IMR-90 (cell line): Measurements from ENCODE around the gene PHF5A. TPM values are rescaled to one million over a fixed set of nuclear protein-coding genes. Genes with fewer than 3 reads are reported as not detected.

Experiments used
- ATAC-seq: fragments of 200-7000 bp; cut with Tn5 transposase; 2 replicates; pipeline ENCODE4 v1.9.1; 2020; ENCODE audit warnings: low read depth, mild to moderate bottlenecking, moderate library complexity
- BruUV-seq: library from RNA; stranded (reverse); fragments of 400-500 nt; replicated peaks from 2 replicates; lab custom pipeline; 2021; lab: Mats Ljungman, UMichigan
- CTCF ChIA-PET: fragments of 300-600 bp; formaldehyde crosslinking; extraction: SDS; loops from one replicate; lab custom pipeline; 2021; ENCODE audit warnings: antibody characterized with exemption; lab: Yijun Ruan, JAX
- POLR2A ChIA-PET: fragments of 300-600 bp; sonication (Branson Sonifier 250); formaldehyde crosslinking; loops from one replicate; lab custom pipeline; 2022; ENCODE audit warnings: antibody characterized with exemption; ENCODE audit not compliant: unreplicated experiment; lab: Charles Lee
- DNase-seq: peaks from one replicate; pipeline ENCODE4 v3.0.0; 2013
- H2AFZ ChIP-seq: replicated peaks from 2 replicates; pipeline ENCODE3; 2013; ENCODE audit warnings: low read length, mild to moderate bottlenecking; ENCODE audit not compliant: poor library complexity
- H2AK5ac ChIP-seq: 2 replicates; pipeline ENCODE4 v1.6.1; 2013; ENCODE audit warnings: low read depth, low read length, inconsistent platforms
- H2AK9ac ChIP-seq: replicated peaks from 2 replicates; pipeline ENCODE3; 2013; ENCODE audit warnings: mild to moderate bottlenecking, low read depth, low read length, moderate library complexity; ENCODE audit not compliant: poor library complexity
- H2BK120ac ChIP-seq: 2 replicates; pipeline ENCODE4 v1.6.1; 2013; ENCODE audit warnings: low read depth, low read length, inconsistent platforms
- H2BK15ac ChIP-seq: 3 replicates; pipeline ENCODE4 v1.6.1; 2013; ENCODE audit warnings: low read depth, low read length, inconsistent platforms
- H2BK20ac ChIP-seq: 2 replicates; pipeline ENCODE4 v1.6.1; 2013; ENCODE audit warnings: low read depth, mild to moderate bottlenecking, inconsistent platforms, low read length, moderate library complexity
- H2BK5ac ChIP-seq: 2 replicates; pipeline ENCODE4 v1.6.1; 2013; ENCODE audit warnings: mild to moderate bottlenecking, low read depth, low read length, inconsistent platforms; ENCODE audit not compliant: poor library complexity, severe bottlenecking
- H3K14ac ChIP-seq: replicated peaks from 2 replicates; pipeline ENCODE4 v1.6.1; 2013; ENCODE audit warnings: low read depth, low read length, inconsistent platforms
- H3K18ac ChIP-seq: 2 replicates; pipeline ENCODE4 v1.6.1; 2013; ENCODE audit warnings: low read depth, low read length, control low read depth
- H3K23ac ChIP-seq: 2 replicates; pipeline ENCODE4 v1.6.1; 2013; ENCODE audit warnings: low read depth, low read length, inconsistent platforms
- H3K27ac ChIP-seq: 2 replicates; pipeline ENCODE4 v1.5.1; 2013; ENCODE audit warnings: mild to moderate bottlenecking, control low read depth, low read length; ENCODE audit not compliant: insufficient read depth
- H3K27me3 ChIP-seq: 2 replicates; pipeline ENCODE4 v1.6.1; 2013; ENCODE audit warnings: low read length; ENCODE audit not compliant: control insufficient read depth, insufficient read depth
- H3K36me3 ChIP-seq: 2 replicates; pipeline ENCODE4 v1.6.1; 2013; ENCODE audit warnings: low read length, mixed read lengths; ENCODE audit not compliant: control insufficient read depth, insufficient read depth
- H3K4ac ChIP-seq: 2 replicates; pipeline ENCODE4 v1.6.1; 2013; ENCODE audit warnings: low read depth, low read length, inconsistent platforms
- H3K4me1 ChIP-seq: 2 replicates; pipeline ENCODE4 v1.6.1; 2013; ENCODE audit warnings: low read length, mixed read lengths; ENCODE audit not compliant: control insufficient read depth, insufficient read depth
- H3K4me2 ChIP-seq: 2 replicates; pipeline ENCODE4 v1.6.1; 2013; ENCODE audit warnings: low read depth, mild to moderate bottlenecking, control low read depth, low read length, moderate library complexity
- H3K4me3 ChIP-seq: 2 replicates; pipeline ENCODE4 v1.5.1; 2013; ENCODE audit warnings: low read depth, mild to moderate bottlenecking, control low read depth, low read length, moderate library complexity; ENCODE audit not compliant: insufficient read depth
- H3K56ac ChIP-seq: 2 replicates; pipeline ENCODE4 v1.6.1; 2013; ENCODE audit warnings: low read length, inconsistent platforms; ENCODE audit not compliant: insufficient read depth; ENCODE audit errors: extremely low read depth
- H3K79me1 ChIP-seq, 2 experiments: 2 replicates each; pipeline ENCODE4 v1.6.1; 2013; ENCODE audit warnings: low read length in 2 of 2, inconsistent platforms in 1 of 2, low read depth in 1 of 2
- H3K9ac ChIP-seq: 2 replicates; pipeline ENCODE4 v1.6.1; 2013; ENCODE audit warnings: low read depth, low read length, control low read depth
- H3K9me1 ChIP-seq: 2 replicates; pipeline ENCODE4 v1.6.1; 2013; ENCODE audit warnings: low read length, inconsistent platforms; ENCODE audit not compliant: insufficient read depth
- H3K9me3 ChIP-seq: 2 replicates; pipeline ENCODE4 v1.6.1; 2013; ENCODE audit warnings: low read length; ENCODE audit not compliant: control insufficient read depth, insufficient read depth
- H4K20me1 ChIP-seq: 2 replicates; pipeline ENCODE4 v1.6.1; 2013; ENCODE audit warnings: low read length, inconsistent platforms; ENCODE audit not compliant: insufficient read depth
- H4K5ac ChIP-seq: 2 replicates; pipeline ENCODE4 v1.6.1; 2013; ENCODE audit warnings: mild to moderate bottlenecking, low read depth, low read length, control low read depth
- H4K8ac ChIP-seq, 2 experiments: 2 replicates each; pipeline ENCODE4 v1.6.1; 2013; ENCODE audit warnings: low read depth in 2 of 2, low read length in 2 of 2, control low read depth in 1 of 2, inconsistent platforms in 1 of 2
- H4K91ac ChIP-seq: 2 replicates; pipeline ENCODE4 v1.6.1; 2013; ENCODE audit warnings: low read depth, low read length, inconsistent platforms; ENCODE audit not compliant: insufficient read depth
- BHLHE40 ChIP-seq: fragments of 150-350 bp; IDR thresholded peaks from 2 replicates; pipeline ENCODE4 v1.6.1; 2016; ENCODE audit warnings: mild to moderate bottlenecking, low read depth, low read length
- CEBPB ChIP-seq: IDR thresholded peaks from 2 replicates; pipeline ENCODE4 v1.6.1; 2012; ENCODE audit warnings: low read depth, low read length, improper control_type of control experiment
- POLR2A ChIP-seq: IDR thresholded peaks from 2 replicates; pipeline ENCODE4 v1.6.1; 2012; ENCODE audit warnings: mild to moderate bottlenecking, low read depth, low read length
- RAD21 ChIP-seq: IDR thresholded peaks from 2 replicates; pipeline ENCODE4 v1.6.1; 2012; ENCODE audit warnings: low read length, improper control_type of control experiment
- RCOR1 ChIP-seq: IDR thresholded peaks from 2 replicates; pipeline ENCODE4 v1.6.1; 2012; ENCODE audit warnings: mild to moderate bottlenecking, low read length, improper control_type of control experiment; ENCODE audit not compliant: insufficient replicate concordance
- RFX5 ChIP-seq: IDR thresholded peaks from 2 replicates; pipeline ENCODE4 v1.8.0; 2012; ENCODE audit warnings: low read depth, mild to moderate bottlenecking, low read length, moderate library complexity
- SMC3 ChIP-seq: fragments of 150-350 bp; IDR thresholded peaks from 2 replicates; pipeline ENCODE4 v1.6.1; 2016; ENCODE audit warnings: low read depth, mild to moderate bottlenecking, antibody characterized with exemption, low read length, moderate library complexity
- USF2 ChIP-seq: fragments of 150-350 bp; IDR thresholded peaks from 2 replicates; pipeline ENCODE4 v1.6.1; 2017; ENCODE audit warnings: mild to moderate bottlenecking, antibody characterized with exemption, low read length, low read depth
- WGBS, 2 experiments: methylation state at CpG; one replicate each; pipeline versions ENCODE4 v1.1.5 to v1.1.7; 2013; ENCODE audit warnings: missing lambda C conversion rate in 2 of 2; ENCODE audit not compliant: insufficient read length in 1 of 2; ENCODE audit errors: extremely low coverage in 2 of 2; 5-methylcytosine and 5-hydroxymethylcytosine counted together
- dilution Hi-C: fragments of 300-500 bp; cut with HindIII; formaldehyde crosslinking; loops from one replicate; pipeline ENCODE4 v1.14.3; 2018; ENCODE audit warnings: low sequenced_read_pairs; ENCODE audit not compliant: unreplicated experiment
- in situ Hi-C: fragments of 300-500 bp; cut with MboI; formaldehyde crosslinking; loops from 3 replicates; pipeline ENCODE4 v1.14.3; 2019; ENCODE audit warnings: low sequenced_read_pairs, inconsistent platforms, mixed read lengths
- intact Hi-C: fragments of 100-400 bp; cut with micrococcal nuclease; formaldehyde crosslinking; loops from 2 replicates; pipeline ENCODE4 v1.10.0; 2022
- polyA plus RNA-seq, 3 experiments: library from polyadenylated mRNA; depleted of rRNA; stranded (reverse); fragments of >200 nt; gene quantifications; 2 replicates each; pipeline ENCODE4 v1.2.3, GENCODE V29; 2012; ENCODE audit warnings: low replicate concordance in 1 of 3
- total RNA-seq: library from RNA; depleted of rRNA; stranded (reverse); fragments of >200 nt; gene quantifications from 2 replicates; pipeline ENCODE4 v1.2.3, GENCODE V29; 2012

PHF5A gene
- total and polyA plus RNA-seq, 2 of the 4 experiments (the other 2 are of a cell fraction): 50.9 to 54.9 TPM

DNA sequence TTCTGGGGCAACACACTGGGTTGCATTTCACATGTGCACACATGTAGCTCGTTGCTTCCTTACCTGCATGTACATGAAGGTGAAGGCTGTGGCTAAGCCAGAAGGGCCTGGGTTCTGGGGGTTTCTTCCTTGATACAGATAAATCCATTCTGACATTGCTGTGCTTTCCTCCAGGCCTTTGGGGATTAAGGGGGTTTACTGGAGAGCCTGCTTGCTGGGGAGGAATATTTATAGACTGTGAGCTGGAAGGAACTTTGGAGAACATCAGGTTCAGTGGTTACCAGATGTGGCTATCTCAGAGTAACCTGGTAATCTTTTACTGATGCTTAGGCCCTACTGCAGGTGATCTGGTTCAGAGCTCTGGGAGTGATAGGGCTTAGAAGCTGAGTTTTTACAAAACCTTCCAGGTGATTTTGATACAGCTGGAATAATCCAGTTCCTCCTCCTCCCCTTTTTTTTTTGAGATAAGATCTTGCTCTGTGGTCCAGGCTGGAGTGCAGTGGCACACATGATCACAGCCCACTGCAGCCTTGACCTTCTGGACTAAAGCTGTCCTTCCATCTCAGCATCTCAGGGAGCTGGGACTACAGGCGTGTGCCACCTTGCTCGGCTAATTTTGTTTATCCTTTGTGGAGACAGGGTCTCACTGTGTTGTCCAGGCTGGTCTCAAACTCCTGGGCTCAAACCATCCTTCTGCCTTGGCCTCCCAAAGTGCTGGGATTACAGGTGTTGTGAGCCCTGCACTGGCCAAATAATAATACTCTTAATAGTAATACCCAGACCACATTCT lies 20.3 kb upstream of the PHF5A start:
- no peak overlapping the region for H3K23ac ChIP-seq
- no peak overlapping the region for H3K4me2 ChIP-seq
- no peak overlapping the region for H2AFZ ChIP-seq
- no peak overlapping the region for H2AK5ac ChIP-seq
- no peaks in the 10 kb centered on the region for H3K27me3 ChIP-seq
- no peak overlapping the region for H3K27ac ChIP-seq
- no peak overlapping the region for H3K4ac ChIP-seq
- no peak overlapping the region for H2BK20ac ChIP-seq
- ChIA-PET POLR2A (no interaction called here), CTCF (no interaction called here)
- intact Hi-C loops (no loop called here), in situ Hi-C loops (no loop called here), dilution Hi-C loops (no loop called here)
- no peak overlapping the region for H3K4me3 ChIP-seq
- H2BK5ac ChIP-seq: no peak overlapping the region
- H3K9me3 ChIP-seq: no peaks in the 10 kb centered on the region
- no peak overlapping the region for H2BK15ac ChIP-seq
- no peak overlapping the region for H3K18ac ChIP-seq
- H3K36me3 ChIP-seq: no peaks in the 10 kb centered on the region; the same call in 1 of the 2 replicates
- H3K79me1 ChIP-seq: peaks cover 29 to 83% of the 10 kb centered on the region in 2 experiments
- no peak overlapping the region for H2AK9ac ChIP-seq
- H3K56ac ChIP-seq: no peak overlapping the region
- peaks cover 6% of the 10 kb centered on the region for H3K9me1 ChIP-seq
- TF ChIP-seq RFX5 (no peak), POLR2A (no peak), BHLHE40 (no peak), RAD21 (no peak), RCOR1 (no peak), CEBPB (no peak), USF2 (no peak), SMC3 (no peak)
- H2BK120ac ChIP-seq: no peak overlapping the region
- ATAC-seq (no peak), DNase-seq (no peak)
- no peak overlapping the region for H3K9ac ChIP-seq
- H3K4me1 ChIP-seq: peaks cover 11% of the 10 kb centered on the region; the same call in 1 of the 2 replicates
- no peak overlapping the region for H4K8ac ChIP-seq
- BruUV-seq: no TSS peak
- no peak overlapping the region for H3K14ac ChIP-seq
- no peak overlapping the region for H4K5ac ChIP-seq
- H4K91ac ChIP-seq: no peak overlapping the region
- no CpG with 5 or more reads among the region's 3 CpGs for WGBS, 2 experiments
- H4K20me1 ChIP-seq: peaks cover 52% of the 10 kb centered on the region
